GM21423 (cell line): ENCODE results near the gene CECR2.

Experiments
- ATAC-seq: cut with Tn5 transposase; IDR thresholded peaks from one replicate; pipeline ENCODE4 v1.9.1; 2021; ENCODE audit warnings: mild to moderate bottlenecking, moderate library complexity; ENCODE audit not compliant: unreplicated experiment

CECR2 gene

GRCh38 chr22:17369439-17370025 is at the start of gene CECR2:
Gene CECR2 (plus strand): TSS chr22:17369460. CDS start chr22:17369784, 324 bp downstream.
- ATAC-seq: no peak

GRCh38 chr22:17319546-17319945 is 49.7 kb upstream of the CECR2 start:
- ATAC-seq: no peak

GRCh38 chr22:17322511-17322910 is 46.7 kb upstream of the CECR2 start:
- ATAC-seq: no peak

GRCh38 chr22:17331690-17332089 is 37.6 kb upstream of the CECR2 start:
- ATAC-seq: no peak

- no peak for ATAC-seq
Measured at GRCh38 chr22:17332109-17332800, 37.0 kb upstream of the CECR2 start.

- no peak for ATAC-seq
Measured at GRCh38 chr22:17334059-17334458, 35.2 kb upstream of the CECR2 start.

- no peak for ATAC-seq
Measured at GRCh38 chr22:17334983-17335382, 34.3 kb upstream of the CECR2 start.

GRCh38 chr22:17336061-17336460 is 33.2 kb upstream of the CECR2 start:
- no peak for ATAC-seq

GRCh38 chr22:17337639-17338038 is 31.6 kb upstream of the CECR2 start:
- ATAC-seq: no peak

GRCh38 chr22:17339095-17339693 is 30.1 kb upstream of the CECR2 start:
- ATAC-seq: no peak

GRCh38 chr22:17342361-17342760 is 26.9 kb upstream of the CECR2 start:
- no peak for ATAC-seq

GRCh38 chr22:17343766-17344165 is 25.5 kb upstream of the CECR2 start:
- ATAC-seq: no peak

GRCh38 chr22:17346578-17346977 is 22.7 kb upstream of the CECR2 start:
- no peak for ATAC-seq

- no peak for ATAC-seq
Measured at GRCh38 chr22:17347724-17348123, 21.5 kb upstream of the CECR2 start.

GRCh38 chr22:17348464-17349103 is 20.7 kb upstream of the CECR2 start:
- ATAC-seq: no peak

GRCh38 chr22:17349172-17349571 is 20.1 kb upstream of the CECR2 start:
- ATAC-seq: no peak

GRCh38 chr22:17350292-17350691 is 19.0 kb upstream of the CECR2 start:
- ATAC-seq: no peak

- no peak for ATAC-seq
Measured at GRCh38 chr22:17352798-17353197, 16.5 kb upstream of the CECR2 start.

- ATAC-seq: no peak
Measured at GRCh38 chr22:17357688-17358087, 11.6 kb upstream of the CECR2 start.

- ATAC-seq: no peak
Measured at GRCh38 chr22:17358415-17358814, 10.8 kb upstream of the CECR2 start.

- ATAC-seq: no peak
Measured at GRCh38 chr22:17359501-17359900, 9.8 kb upstream of the CECR2 start.

GRCh38 chr22:17366329-17366728 is 2.9 kb upstream of the CECR2 start:
- ATAC-seq: no peak
